NCI-H524 (cell line): ENCODE measurements around the gene UBTF.
A peak's percentile ranks its signal among the peaks of the same experiment; 100 is the strongest.

Experiments
- DNase-seq, 2 experiments: peaks; one replicate each; lab custom pipeline; 2025; lab: John Stamatoyannopoulos, UW

Gene UBTF

DNA sequence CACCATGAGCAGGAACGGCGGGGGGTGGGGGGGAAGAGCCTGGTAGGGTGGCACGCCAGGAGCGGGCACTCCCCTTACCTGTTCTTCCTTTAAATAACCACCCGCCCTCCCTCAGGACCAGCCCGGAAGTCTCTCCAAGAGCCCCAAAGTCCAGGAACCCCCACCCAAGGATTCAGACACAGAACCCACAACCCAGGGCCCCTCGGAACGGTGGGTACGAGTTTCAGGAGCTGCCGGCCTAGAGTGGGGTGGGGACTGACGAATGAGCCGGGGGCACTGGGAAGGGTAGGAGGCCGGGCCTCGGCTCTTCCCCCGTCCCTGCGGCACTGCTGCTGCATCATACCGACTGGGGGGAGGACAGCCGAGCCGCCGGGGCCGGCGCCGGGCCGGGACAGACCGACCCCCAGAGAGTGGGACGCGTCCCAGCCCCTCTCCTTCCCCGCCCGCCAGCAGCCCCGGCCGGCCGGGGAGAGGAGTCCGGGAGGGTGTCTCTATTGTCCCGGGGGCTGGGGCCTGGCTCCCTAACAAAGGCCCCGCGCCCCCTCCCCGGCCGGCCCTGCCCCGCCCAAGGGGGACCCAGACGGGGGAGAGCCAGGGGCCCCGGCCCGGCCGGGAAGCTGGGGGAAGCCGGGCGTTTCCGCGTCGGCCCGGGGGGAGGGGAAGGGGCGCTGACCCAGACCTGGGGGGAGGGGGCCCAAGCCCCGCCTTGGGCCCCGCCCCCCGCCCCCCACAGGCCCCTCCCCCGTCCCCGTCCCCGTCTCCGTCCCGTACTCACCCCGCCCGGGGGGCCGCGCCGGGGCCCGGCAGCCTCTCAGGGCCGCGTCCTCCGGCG is 20.5 kb downstream of the UBTF start:
- peak in 1 of 2 experiments; percentile 60 for DNase-seq

DNA sequence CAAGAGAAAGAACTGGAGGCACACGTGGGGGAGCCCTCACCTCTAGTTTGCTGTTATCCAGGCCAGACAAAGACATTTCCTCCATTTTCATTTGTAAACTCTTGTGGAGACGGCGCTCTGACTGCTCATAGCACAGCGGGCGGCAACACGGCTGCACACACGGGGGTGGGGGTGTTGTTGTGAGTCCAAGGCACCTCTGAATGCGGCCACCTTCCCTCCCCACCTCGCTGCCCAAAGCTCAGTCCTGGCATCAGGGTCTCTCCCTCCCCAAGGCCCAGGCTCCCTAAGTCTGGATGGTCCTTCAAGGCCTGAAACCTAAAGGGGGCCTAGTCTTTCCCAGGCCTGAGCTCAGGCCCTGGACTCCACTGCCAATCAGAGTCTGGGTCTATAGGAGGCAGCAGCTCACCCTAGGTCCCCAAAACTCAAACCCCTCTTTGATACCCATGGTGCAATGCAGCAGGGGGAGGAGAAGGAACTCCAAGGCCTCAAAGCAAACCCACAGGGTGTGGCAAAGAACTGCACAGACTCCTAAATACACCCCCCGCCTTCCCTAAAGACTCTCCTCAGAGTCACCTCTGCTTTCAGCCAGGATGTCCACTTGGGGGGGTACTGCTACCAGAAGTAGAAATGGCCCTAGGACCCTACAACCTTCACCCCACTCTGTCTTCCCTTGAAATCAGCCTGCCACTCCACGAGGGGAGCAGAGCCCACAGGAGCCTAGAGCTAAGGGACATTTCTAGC is 21.3 kb downstream of the UBTF start:
- peak in 1 of 2 experiments; percentile 43 for DNase-seq

DNA sequence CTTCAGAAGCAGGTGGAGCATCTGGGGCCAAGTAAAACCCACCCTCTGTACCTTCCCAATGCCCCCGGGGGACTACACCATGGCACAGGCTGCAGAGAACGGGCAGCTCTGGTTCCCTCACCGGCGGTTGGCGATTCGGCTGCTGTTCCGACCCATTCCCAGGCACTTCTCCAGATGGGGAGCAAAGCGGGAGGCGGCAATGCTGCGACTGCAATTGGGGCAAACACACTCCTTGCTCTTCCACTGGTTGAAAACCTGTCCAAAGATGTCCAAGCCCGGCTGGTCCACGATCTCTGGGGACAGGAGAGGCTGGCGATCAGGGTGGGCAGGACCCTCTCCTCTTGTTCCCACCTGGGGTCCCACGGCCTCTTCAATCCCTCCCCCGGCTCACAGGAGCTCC is 22.4 kb downstream of the UBTF start:
- no peak for DNase-seq

DNA sequence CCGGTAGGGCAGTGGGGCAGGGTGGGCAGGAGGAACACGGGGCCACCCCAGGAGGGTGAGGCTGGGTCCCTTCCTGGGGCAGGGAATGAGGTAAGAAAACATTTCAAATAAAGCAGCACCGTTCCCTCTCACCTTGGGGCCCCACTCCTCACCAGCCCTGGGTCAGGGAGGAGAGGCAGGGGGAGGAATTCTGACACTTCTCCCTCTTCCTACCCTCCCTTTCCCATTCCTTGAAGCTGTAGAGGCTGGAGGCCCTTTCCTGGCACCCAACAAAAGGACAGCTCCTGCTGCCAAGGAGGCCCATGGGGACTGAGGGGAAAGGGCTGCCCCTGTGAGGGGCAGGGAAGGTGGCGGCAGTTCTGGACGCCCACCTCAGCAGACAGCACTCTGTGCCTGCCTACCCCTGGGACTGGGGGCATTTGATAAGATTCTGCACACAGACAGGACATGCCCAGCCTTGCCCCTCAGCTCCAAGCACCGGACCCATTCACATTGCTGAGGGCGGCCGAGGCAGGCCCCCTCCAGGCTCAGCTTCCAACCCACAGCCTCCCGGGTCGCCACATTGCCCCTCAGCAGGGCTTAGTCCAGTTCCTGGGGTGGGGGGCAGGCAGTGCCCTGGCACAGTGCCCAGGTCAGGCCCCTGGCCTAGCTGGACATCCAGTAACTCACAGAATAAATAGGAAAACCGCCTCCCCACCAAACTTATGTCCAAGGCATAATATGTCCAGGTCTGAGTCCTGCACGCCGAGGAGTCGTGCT is 26.0 kb downstream of the UBTF start:
- DNase-seq, result no peak

DNA sequence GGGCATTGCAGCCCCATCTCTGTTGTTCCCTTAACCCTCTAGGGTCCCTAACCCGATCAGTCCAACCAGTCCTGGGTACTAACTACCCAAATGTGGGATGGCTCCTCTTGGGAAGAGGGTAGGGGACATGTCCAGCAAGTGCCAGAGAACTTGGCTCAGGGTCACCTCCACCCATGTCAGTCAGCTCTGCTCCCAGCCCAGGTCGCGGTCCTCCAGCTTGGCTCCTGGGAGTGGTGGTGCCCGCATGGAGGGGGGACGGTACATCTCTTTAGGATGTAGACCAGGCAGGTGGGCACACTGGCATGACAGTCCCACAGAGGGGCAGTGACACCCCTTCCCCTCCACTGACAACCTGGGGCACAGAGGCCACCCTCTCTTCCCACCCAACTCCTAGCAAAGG is 26.7 kb downstream of the UBTF start:
- DNase-seq, result no peak

DNA sequence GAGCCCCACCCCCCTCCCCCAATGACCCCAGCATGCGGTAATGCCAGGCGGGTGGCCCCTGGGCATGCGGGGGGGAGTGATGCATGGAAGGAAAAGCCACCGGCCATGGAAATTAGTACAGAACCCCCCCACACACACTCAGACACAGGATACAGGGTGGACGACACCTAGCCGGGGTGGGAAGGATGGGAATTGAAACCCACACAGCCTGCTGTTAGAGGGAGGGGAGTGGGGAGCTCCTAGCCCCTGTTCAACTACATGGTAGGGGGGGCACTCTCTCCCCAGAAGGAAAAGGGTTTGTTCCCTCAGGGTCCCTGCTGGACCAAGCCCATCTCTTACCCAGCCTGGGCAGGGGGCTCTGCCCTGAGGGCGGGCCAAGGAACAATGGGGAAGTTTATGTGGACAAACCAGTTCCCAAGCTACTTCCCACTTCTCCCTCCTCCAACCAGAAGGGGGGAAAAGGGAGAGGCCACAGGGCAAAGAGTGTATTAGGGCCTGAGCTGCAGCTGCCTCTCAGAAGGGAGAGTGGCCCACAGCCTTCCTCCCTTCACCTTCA is 27.5 kb downstream of the UBTF start:
- no peak for DNase-seq

DNA sequence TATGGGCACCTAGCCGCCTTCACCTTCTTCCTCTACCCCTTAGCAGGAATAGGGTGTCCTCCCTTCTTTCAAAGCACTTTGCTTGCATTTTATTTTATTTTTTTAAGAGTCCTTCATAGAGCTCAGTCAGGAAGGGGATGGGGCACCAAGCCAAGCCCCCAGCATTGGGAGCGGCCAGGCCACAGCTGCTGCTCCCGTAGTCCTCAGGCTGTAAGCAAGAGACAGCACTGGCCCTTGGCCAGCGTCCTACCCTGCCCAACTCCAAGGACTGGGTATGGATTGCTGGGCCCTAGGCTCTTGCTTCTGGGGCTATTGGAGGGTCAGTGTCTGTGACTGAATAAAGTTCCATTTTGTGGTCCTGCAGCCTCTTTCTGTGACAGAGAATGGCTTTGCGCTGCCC is 28.1 kb downstream of the UBTF start:
- no peak for DNase-seq

DNA sequence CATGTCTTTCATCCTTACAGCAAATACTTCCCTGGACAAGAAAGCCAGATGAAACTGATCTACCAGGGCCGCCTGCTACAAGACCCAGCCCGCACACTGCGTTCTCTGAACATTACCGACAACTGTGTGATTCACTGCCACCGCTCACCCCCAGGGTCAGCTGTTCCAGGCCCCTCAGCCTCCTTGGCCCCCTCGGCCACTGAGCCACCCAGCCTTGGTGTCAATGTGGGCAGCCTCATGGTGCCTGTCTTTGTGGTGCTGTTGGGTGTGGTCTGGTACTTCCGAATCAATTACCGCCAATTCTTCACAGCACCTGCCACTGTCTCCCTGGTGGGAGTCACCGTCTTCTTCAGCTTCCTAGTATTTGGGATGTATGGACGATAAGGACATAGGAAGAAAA is 29.0 kb downstream of the UBTF start:
- no peak for DNase-seq

DNA sequence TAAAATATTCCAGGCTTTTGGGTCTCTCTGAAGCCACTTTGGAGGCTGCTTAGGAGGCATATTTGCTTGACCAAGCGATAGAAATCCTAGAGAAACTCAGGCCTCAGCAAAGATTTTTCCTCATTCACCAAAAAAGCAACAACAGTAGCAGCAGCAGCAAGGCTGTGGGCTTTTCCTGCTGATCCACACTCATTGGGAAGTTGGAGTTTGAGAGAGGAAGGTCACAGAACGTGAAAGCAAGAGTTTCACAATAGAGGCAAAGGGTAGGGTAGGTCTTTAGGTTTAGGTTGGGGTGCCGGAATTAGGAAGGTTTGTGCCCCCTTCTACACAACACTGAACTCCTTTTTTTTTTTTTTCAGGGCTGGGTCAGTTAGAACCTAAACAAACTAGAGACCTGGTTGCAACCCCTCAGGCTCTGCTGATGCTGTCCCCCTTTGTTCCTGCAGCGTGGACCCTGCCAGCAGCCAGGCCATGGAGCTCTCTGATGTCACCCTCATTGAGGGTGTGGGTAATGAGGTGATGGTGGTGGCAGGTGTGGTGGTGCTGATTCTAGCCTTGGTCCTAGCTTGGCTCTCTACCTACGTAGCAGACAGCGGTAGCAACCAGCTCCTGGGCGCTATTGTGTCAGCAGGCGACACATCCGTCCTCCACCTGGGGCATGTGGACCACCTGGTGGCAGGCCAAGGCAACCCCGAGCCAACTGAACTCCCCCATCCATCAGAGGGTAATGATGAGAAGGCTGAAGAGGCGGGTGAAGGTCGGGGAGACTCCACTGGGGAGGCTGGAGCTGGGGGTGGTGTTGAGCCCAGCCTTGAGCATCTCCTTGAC is 30.7 kb downstream of the UBTF start:
- no peak for DNase-seq

DNA sequence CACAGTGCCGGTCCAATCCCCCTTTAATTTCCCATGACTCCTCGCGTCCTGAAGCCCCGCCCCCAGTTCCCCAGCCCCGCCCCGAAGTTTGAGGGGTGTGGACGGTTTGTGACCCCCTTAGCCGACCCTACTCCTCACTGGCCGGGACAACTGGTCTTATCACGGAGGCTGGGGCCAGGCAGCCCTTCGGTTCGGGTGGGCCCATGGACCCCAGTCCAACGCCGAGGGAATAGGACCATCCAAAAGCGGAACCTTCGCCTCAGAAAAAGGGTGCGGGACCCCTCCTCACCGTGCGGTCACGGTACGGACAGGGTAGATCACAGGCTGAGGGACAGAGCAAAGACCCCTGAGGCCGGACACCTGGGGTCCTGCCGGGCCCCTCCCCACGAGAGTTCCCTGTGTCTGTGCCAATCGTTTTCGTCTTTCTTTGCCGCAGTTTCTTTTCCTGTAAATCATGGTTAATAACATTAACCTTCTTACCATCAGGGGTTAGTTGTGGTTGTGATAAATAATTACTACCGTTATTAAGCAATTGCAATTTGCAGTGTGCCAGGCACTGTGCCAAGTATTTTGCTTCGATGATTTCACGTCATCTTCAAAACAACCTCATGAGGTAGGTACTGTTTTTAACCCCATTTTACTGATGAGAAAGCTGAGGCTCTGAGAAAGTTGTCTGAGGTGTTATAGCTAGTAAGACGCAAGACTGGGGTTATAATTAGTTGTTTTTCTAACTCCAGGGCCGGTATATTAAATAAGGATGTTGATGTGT is 32.2 kb downstream of the UBTF start:
- DNase-seq, result no peak

DNA sequence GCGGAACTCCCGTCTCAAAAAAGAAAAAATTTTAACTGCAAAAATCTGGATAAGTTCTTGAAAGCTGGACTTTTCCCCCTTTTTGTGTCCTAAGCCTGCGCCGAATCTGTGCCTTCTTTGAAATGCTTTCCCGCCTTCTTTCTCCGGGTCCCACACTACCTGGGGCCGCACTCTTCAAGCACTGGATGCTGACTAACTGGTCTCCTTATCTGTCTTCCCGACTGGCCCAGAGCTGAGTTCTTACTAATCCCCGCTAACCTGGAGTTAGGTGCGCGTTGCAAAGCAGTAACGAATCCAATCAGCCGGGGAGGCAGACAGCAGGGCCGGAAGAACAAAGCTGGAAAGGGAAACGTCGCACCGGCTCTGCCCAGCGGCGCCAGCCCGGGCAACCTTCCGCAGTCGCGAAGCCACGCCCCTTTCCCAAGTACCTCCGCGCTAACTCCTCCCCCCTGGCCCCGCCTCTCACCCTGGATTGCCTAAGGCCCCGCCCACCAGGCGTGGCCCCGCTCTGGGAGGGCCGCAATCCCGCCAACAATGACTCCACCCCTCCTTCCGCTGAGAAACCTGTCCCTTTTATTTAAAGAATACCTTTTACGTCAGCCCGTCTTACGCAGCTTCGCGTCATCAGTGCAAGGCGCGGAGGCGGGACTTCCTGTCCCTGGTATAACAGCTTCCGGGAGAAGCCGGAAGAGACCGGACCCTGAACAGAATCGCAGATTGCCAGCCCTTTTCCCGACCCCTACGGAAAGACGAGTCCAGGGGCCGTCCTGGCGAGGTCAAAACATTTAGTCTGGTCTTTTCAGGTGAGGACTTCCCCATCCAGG is 33.0 kb downstream of the UBTF start, which contains the start of gene TMUB2:
Gene TMUB2, plus strand, starts transcription at position 666 of the 824 bp plus-strand sequence. CDS start 737 bp downstream, outside the sequence.
- DNase-seq, result peak; percentile 99 to 100

DNA sequence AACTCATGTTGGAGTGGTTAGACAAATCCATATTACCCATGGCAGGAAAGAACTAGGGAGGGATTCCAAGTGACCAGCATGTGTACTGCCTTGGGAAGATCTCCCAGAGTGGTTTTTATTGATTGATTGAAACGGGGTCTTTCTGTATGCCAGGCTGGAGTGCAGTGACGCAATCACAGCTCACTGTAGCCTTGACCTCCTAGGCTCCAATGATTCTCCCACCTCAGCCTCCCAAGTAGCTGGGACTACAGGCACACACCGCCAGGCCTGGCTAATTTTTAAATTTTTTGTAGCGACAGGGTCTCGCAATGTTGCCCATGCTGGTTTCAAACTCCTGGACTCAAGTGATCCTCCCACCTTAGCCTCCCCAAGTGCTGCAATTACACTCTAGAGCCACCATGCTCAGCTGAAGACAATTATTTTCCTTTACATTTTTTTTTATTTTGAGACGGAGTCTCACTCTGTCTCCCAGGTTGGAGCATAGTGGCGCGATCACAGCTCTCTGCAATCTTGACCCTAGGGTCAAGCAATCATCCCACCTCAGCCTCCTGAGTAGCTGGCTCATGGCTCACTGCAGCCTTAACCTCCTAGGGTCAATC is 35.2 kb downstream of the UBTF start:
- no peak for DNase-seq

DNA sequence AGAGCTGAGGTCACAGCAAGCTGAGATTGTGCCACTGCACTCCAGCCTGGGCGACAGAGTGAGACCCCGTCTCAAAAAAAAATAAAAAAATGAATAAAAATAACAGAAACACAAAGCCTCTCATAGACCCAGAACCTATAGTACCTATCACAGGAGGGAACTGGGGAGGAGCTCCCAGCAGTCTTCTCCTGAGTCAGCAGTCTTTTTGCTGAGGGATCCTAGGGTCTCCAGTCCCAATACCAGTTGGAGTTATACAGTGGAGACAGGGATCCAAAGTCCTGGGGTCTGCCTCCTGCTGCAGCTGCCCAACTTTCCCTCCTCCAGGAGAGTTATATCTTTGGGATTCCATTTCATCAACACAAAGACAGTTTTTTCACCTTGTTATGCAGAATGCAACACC is 36.5 kb downstream of the UBTF start:
- no peak for DNase-seq

DNA sequence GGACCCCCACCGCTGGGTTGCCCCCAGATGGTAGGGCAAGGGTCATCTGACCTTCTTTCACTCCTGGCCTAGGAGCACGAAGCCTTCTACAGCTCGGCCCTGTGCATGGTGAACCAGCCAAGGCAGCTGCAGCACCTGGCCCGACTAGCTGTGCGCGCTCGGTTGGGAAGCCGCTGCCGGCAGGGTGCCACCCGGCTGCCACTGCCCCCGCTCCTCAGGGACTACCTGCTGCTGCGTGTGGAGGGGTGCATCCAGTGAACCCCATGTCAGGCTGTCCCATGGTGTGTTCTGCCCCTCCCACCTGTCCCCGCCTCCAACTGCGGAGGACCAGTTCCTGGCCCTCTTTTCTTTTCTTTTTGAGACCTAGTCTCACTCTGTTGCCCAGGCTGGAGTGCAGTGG is 41.3 kb downstream of the UBTF start:
- DNase-seq, result no peak

DNA sequence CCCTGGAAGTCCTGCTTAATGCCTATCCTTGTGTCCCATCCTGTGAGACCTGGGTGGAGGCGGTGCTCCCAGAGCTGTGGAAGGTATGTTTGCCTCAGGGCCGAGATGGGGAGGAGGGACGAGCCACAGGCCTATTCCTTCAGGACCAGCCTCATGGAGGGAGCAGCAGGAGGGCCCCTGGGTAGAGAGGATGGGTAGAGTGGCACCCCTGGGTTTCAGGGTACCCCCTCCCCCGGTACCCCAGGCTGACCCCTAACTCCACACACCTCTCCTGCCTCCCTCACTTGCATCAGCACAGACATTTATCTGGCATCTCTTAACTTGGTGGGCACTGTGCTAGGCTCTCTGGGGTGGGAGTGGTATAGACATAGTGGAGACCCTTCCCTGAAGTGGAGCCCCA is 41.8 kb downstream of the UBTF start:
- DNase-seq, result no peak

DNA sequence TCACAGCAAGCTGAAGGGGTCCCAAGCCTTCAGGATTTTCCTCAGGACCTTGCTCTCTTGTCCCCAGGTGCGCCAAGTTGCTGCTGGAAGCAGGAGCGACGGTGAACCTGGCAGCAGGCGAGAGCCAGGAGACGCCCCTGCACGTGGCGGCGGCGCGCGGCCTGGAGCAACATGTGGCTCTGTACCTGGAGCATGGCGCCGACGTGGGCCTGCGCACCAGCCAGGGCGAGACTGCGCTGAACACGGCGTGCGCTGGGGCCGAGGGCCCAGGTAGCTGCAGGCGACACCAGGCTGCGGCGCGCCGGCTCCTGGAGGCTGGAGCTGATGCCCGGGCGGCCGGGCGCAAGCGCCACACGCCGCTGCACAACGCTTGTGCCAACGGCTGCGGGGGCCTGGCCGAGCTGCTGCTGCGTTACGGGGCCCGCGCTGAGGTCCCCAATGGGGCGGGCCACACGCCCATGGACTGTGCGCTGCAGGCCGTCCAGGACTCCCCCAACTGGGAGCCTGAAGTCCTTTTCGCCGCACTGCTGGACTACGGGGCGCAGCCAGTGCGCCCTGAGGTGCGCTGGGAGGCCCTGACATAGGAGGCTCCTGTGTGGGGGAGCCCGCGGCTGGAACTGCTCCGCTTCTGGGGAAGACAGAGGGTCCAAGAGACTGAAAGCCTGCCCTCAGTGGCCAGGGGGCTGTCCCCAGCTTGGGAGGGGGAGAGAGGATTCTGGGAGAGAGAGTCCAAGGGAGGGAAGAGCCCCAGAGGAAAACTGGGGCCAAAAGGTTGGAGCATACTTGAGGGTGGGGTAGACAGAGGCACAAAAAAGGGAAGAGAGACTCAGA is 42.6 kb downstream of the UBTF start:
- no peak for DNase-seq

DNA sequence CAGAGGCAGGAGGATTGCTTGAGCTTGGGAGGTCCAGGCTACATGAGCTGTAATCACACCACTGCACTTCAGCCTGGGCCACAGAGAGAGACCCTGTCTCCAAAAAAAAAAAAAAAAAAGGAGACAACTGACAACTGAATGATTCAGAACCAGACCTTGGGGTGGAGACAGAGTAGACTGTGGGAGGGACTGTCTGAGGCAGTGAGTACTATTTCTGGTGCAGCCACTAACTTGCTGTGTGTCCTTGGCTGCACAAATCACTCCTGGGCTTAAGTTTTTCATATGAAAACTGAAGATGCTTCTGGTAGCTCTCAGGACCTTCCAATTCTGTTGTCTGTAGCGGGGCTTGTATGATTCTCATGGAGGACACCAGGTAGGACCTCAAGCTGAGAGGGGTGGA is 43.2 kb downstream of the UBTF start:
- no peak for DNase-seq

DNA sequence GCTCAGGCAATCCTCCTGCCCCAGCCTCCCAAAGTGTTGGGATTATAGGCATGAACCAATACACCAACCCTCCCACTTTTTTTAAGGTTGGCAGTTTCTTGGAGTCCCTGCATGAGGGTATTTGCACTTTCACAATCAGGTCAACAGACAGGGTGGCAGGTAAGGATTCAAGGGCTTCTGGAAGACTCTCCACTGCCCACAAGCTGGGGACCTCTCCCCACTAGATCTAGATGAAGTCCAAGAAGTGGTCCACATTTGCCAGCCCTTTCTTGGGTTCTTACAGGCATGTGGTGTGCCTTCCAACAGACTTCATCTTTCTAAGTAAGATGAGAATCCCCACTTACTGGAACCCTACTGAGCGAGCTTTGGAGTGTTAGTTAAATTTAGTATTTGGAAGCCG is 45.0 kb downstream of the UBTF start:
- DNase-seq, result no peak
